Sigmoid colon (tissue), 7 donors: ENCODE measurements around the gene GRHL1. TPM values are rescaled to one million over a fixed set of nuclear protein-coding genes. Genes with fewer than 3 reads are reported as not detected.
"Not testable (repeated sequence)": the region's sequence is repeated elsewhere in the genome, so short reads cannot be mapped to it uniquely, and the experiment has no call there.

Source experiments
- DNase-seq: peaks from one replicate; pipeline ENCODE4 v3.0.0-alpha.2; 2019
- H3K27ac ChIP-seq, 4 donors: fragments of 200-600 bp; sonication (generic); one replicate each; pipeline ENCODE4 v1.5.1; 2016 to 2019; ENCODE audit warnings: mild to moderate bottlenecking in 1 of 4
- H3K27me3 ChIP-seq, 3 donors: fragments of 200-600 bp; sonication (generic); one replicate each; pipeline ENCODE4 v1.5.1; 2019; ENCODE audit warnings: mild to moderate bottlenecking in 1 of 3
- H3K36me3 ChIP-seq, 4 donors: fragments of 200-600 bp; sonication (generic); one replicate each; pipeline ENCODE4 v1.5.1; 2016 to 2019
- H3K4me1 ChIP-seq, 4 donors: fragments of 200-600 bp; sonication (generic); one replicate each; pipeline ENCODE4 v1.5.1; 2017 to 2019
- H3K4me3 ChIP-seq, 4 donors: fragments of 200-600 bp; sonication (generic); one replicate each; pipeline ENCODE4 v1.5.1; 2017 to 2019; ENCODE audit warnings: mild to moderate bottlenecking in 2 of 4, moderate library complexity in 1 of 4
- H3K9me3 ChIP-seq, 4 donors: fragments of 200-600 bp in 3 of 4; sonication (generic) in 3 of 4; one replicate each; pipeline versions ENCODE4 v1.5.1 to v1.6.1; 2013 to 2019
- EP300 ChIP-seq, 4 donors: sonication (generic); formaldehyde crosslinking; IDR thresholded peaks; one replicate each; pipeline ENCODE4 v1.6.1; 2017; ENCODE audit warnings: antibody characterized with exemption in 4 of 4
- POLR2A ChIP-seq, 2 donors: fragments of 450-650 bp; IDR thresholded peaks; one replicate each; pipeline ENCODE4 v1.6.1; 2016; ENCODE audit warnings: antibody characterized with exemption in 2 of 2, mild to moderate bottlenecking in 2 of 2, moderate library complexity in 2 of 2
- POLR2AphosphoS5 ChIP-seq, 4 donors: sonication (generic); formaldehyde crosslinking; IDR thresholded peaks; one replicate each; pipeline ENCODE4 v1.6.1; 2017; ENCODE audit warnings: antibody characterized with exemption in 4 of 4
- WGBS, 2 donors: extraction: QIAGEN DNeasy Blood & Tissue Kit; methylation state at CpG; one replicate each; pipeline ENCODE4 v1.1.7; 2013; 5-methylcytosine and 5-hydroxymethylcytosine counted together
- intact Hi-C: fragments of 100-400 bp; cut with DNase I; formaldehyde crosslinking; loops from one replicate; pipeline ENCODE4 v1.15.1; 2023
- polyA plus RNA-seq, 3 donors: library from polyadenylated mRNA; stranded (reverse); fragments of 200-250 nt; gene quantifications; one replicate each; pipeline ENCODE4 v1.2.3, GENCODE V29; 2013
- total RNA-seq, 4 donors: library from RNA; depleted of rRNA; stranded (reverse); fragments of >200 nt; gene quantifications; one replicate each; pipeline ENCODE4 v1.1.0, GENCODE V29; 2016
- TF ChIP-seq, protein P1 (sequence below), 4 experiments: fragments of 450-650 bp in 3 of 4; fragments of 200-600 bp in 1 of 4; IDR thresholded peaks; one replicate each; pipeline ENCODE4 v1.5.1; 2016 to 2019; ENCODE audit warnings: antibody characterized with exemption in 4 of 4, mild to moderate bottlenecking in 3 of 4, moderate library complexity in 2 of 4
- donor health status: healthy with polysubstance abuse.
- donor health status: Bipolar disorder and iron deficiency.
- donor health status: healthy.

Gene GRHL1
- total and polyA plus RNA-seq, 7 donors: under 0.01 to 4.2 (median 1.4) TPM

DNA sequence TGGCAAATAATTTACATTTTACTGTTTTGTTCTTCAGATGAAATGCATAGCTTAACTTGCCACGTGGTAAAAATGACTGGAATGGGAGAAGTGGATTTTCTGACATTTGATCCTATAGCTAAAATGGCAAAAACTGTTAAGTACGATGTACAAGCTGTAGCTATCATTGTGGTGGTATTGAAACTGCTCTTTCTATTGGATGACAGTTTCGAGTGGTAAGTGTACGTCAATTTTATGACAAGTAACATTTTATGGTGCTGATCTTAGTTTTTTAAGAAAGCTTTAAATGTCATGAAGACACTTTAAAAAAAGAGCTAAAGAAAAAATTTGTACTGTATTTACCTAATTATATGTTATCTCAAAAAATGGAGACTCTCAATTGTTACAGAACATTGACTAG, 40.8 kb upstream of the GRHL1 start:
- intact Hi-C loops: no loop called here
- Histone ChIP-seq H3K4me3 (no peak overlapping the region), H3K27me3 (no peaks in the 10 kb centered on the region), H3K4me1 (no peaks in the 10 kb centered on the region), H3K9me3 (no peaks in the 10 kb centered on the region), H3K36me3 (peaks cover 0 to 22% (median 2%) of the 10 kb centered on the region in 4 donors), H3K27ac (no peak overlapping the region)
- 68 to 80% methylated on average over 4 of the region's 4 CpGs for WGBS, 2 donors
- TF ChIP-seq EP300 (IDR thresholded peaks at IDR 0.05): no peak
- TF ChIP-seq, protein P1, sequence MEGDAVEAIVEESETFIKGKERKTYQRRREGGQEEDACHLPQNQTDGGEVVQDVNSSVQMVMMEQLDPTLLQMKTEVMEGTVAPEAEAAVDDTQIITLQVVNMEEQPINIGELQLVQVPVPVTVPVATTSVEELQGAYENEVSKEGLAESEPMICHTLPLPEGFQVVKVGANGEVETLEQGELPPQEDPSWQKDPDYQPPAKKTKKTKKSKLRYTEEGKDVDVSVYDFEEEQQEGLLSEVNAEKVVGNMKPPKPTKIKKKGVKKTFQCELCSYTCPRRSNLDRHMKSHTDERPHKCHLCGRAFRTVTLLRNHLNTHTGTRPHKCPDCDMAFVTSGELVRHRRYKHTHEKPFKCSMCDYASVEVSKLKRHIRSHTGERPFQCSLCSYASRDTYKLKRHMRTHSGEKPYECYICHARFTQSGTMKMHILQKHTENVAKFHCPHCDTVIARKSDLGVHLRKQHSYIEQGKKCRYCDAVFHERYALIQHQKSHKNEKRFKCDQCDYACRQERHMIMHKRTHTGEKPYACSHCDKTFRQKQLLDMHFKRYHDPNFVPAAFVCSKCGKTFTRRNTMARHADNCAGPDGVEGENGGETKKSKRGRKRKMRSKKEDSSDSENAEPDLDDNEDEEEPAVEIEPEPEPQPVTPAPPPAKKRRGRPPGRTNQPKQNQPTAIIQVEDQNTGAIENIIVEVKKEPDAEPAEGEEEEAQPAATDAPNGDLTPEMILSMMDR (IDR thresholded peaks at IDR 0.05): no peak
- TF ChIP-seq POLR2AphosphoS5 (IDR thresholded peaks at IDR 0.05): no peak
- no peak for TF ChIP-seq POLR2A (IDR thresholded peaks at IDR 0.05)
- no peak for DNase-seq

DNA sequence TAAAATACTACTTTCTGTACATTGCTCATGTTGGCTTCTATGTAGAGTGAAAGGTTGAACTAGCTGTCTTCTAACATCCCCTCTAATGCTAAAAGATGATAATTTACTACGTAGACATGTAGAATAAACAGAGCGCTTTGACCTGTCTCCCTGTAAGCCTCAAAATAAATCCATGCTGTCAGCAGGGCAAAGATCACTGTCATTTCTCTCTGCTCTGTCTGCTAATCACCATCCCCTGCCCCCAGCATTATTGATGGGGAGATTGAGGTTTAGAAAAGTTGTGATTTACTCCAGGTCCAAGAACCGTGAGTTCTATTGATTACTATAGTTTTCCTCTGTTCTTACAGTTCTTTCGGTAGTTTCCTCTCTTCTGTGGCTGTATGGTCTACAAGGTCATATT, 39.0 kb upstream of the GRHL1 start:
- Histone ChIP-seq H3K4me1 (no peaks in the 10 kb centered on the region), H3K9me3 (no peaks in the 10 kb centered on the region), H3K36me3 (peaks cover 0 to 22% (median 2%) of the 10 kb centered on the region in 4 donors), H3K27me3 (no peaks in the 10 kb centered on the region), H3K4me3 (no peak overlapping the region), H3K27ac (no peak overlapping the region)
- no peak for DNase-seq
- intact Hi-C loops: no loop called here
- 91% methylated on average over 4 of the region's 4 CpGs for WGBS, 2 donors
- TF ChIP-seq POLR2AphosphoS5 (IDR thresholded peaks at IDR 0.05): no peak

DNA sequence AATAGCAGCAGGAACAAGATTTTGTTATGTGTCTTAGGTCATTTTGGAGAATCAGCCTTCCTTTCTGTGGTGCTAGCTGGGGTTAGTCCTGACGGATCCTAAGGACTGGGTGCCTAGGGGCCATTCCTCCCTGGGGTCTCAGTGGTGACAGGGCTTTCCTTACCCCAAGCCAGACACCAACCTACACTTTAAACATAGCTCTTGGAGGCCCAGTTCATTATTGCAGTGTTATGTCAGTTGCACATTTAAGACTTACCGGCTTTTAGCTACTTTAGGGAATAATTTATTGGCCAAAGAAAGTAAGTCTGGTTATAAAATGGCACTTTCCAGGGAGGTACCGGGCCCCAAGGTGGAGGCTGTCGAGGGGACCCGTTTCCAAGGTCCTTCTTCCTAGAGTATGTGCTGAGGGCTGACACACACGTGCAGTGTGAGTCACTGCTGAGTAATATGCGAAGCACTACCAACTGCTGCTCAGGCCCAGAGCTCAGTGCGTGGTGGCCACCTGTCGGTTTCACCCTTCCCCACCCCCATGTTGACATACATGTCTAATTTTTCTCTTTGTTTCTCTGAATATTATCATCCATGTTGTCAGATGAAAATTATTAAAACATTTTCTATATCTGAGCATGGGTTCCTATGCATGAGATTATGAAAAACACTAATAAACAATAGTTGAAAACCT, 37.0 kb upstream of the GRHL1 start:
- H3K9me3 ChIP-seq: no peaks in the 10 kb centered on the region
- no peaks in the 10 kb centered on the region for H3K27me3 ChIP-seq
- peaks cover 0 to 4% (median 0%) of the 10 kb centered on the region in 4 donors for H3K4me1 ChIP-seq
- H3K36me3 ChIP-seq: peaks cover 0 to 23% (median 2%) of the 10 kb centered on the region in 4 donors
- WGBS, 2 donors: 79 to 91% methylated on average over 9 of the region's 9 CpGs
- H3K27ac ChIP-seq: no peak overlapping the region
- no peak for TF ChIP-seq POLR2A (IDR thresholded peaks at IDR 0.05)
- TF ChIP-seq, protein P1 (IDR thresholded peaks at IDR 0.05): no peak
- no peak for DNase-seq
- intact Hi-C loops: no loop called here
- no peak overlapping the region for H3K4me3 ChIP-seq

DNA sequence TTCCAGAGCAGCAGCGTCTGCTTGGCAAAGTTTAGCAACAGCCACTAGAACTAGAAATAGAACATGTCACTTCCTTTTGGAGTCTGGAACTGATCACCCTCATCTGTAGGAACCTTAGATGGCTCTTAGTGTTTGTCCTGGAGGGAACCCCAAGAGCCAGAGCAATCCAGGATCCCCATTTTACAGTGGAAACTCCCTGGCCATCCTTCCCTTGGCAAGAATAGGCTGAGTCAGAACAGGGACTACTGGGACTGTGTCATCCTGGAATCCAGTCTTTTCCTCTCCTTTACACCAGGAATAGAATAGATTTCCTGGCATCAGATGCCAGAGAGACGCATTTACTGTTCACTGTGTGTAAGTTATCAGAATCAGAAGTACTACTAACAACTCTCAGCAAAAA, 33.2 kb upstream of the GRHL1 start:
- WGBS, 2 donors: 82 to 86% methylated on average over 2 of the region's 2 CpGs
- H3K36me3 ChIP-seq: peaks cover 0 to 23% (median 2%) of the 10 kb centered on the region in 4 donors
- peaks cover 0 to 4% (median 0%) of the 10 kb centered on the region in 4 donors for H3K4me1 ChIP-seq
- H3K4me3 ChIP-seq: no peak overlapping the region
- peak in 3 of 4 donors; percentile 15 to 53 (median 43) for TF ChIP-seq EP300 (IDR thresholded peaks at IDR 0.05)
- TF ChIP-seq POLR2A (IDR thresholded peaks at IDR 0.05): no peak
- TF ChIP-seq POLR2AphosphoS5 (IDR thresholded peaks at IDR 0.05): peak in 3 of 4 donors; percentile 21 to 45 (median 34)
- no peaks in the 10 kb centered on the region for H3K9me3 ChIP-seq
- H3K27me3 ChIP-seq: no peaks in the 10 kb centered on the region
- no peak for DNase-seq
- intact Hi-C loops: no loop called here
- peak overlapping the region in 2 of 4 donors; percentile 4 to 43 for H3K27ac ChIP-seq

DNA sequence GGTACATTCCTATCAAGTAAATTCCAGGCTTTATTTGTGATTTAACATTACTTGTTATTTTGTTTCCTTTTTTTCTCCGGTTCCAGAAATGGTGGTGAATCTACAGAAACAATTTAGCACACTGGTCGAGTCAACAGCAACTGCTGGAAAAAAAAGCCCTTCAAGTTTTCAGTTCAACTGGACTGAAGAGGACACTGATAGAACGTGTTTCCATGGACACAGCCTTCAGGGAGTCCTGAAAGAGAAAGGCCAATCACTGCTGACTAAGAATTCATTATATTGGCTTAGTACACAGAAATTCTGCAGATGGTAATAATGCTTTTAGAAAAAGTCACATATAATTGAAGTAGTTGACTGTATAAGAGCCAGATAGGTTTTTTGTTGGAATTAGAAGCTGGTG, 32.0 kb upstream of the GRHL1 start:
- no peak for TF ChIP-seq POLR2AphosphoS5 (IDR thresholded peaks at IDR 0.05)
- TF ChIP-seq, protein P1 (IDR thresholded peaks at IDR 0.05): no peak
- no peak for TF ChIP-seq EP300 (IDR thresholded peaks at IDR 0.05)
- no peak for TF ChIP-seq POLR2A (IDR thresholded peaks at IDR 0.05)
- H3K36me3 ChIP-seq: peaks cover 0 to 15% (median 2%) of the 10 kb centered on the region in 4 donors
- peaks cover 0 to 4% (median 0%) of the 10 kb centered on the region in 4 donors for H3K4me1 ChIP-seq

DNA sequence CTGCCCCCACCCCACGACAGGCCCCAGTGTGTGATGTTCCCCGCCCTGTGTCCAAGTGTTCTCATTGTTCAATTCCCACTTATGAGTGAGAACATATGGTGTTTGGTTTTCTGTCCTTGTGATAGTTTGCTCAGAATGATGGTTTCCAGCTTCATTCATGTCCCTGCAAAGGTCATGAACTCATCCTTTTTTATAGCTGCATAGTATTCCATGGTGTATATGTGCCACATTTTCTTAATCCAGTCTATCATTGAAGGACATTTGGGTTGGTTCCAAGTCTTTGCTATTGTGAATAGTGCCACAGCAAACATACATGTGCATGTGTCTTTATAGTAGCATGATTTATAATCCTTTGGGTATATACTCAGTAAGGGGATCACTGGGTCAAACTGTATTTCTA, 24.5 kb upstream of the GRHL1 start:
- H3K4me1 ChIP-seq, H3K4me3 ChIP-seq, DNase-seq, H3K9me3 ChIP-seq, intact Hi-C loops, H3K27me3 ChIP-seq, H3K36me3 ChIP-seq, H3K27ac ChIP-seq: not testable (repeated sequence)
- WGBS, 2 donors: 73 to 90% methylated on average over 2 of the region's 2 CpGs

More for the DNA sequence above, 32.0 kb upstream of the GRHL1 start:
- WGBS, 2 donors: 90 to 91% methylated on average over 3 of the region's 3 CpGs
- Histone ChIP-seq H3K27ac (no peak overlapping the region), H3K27me3 (no peaks in the 10 kb centered on the region), H3K9me3 (no peaks in the 10 kb centered on the region), H3K4me3 (no peak overlapping the region)
- intact Hi-C loops: no loop called here
- DNase-seq: no peak
